Heart left ventricle (tissue), 16 donors: ENCODE data around the gene LAMC1. TPM values are rescaled to one million over a fixed set of nuclear protein-coding genes. Genes with fewer than 3 reads are reported as not detected.

Experiments
- ATAC-seq, 4 donors: fragments of 200-7000 bp; cut with Tn5 transposase; one replicate each; pipeline ENCODE4 v1.9.1; 2020 to 2022; ENCODE audit warnings: moderate library complexity in 4 of 4, mild to moderate bottlenecking in 3 of 4, moderate number of reproducible peaks in 1 of 4
- DNase-seq, 5 donors: peaks; one replicate each; pipeline ENCODE4 v3.0.0-alpha.2; 2020
- H3K27ac ChIP-seq, 12 donors: fragments of 200-600 bp; sonication (generic) in 4 of 12; one replicate each; pipeline versions ENCODE4 v1.5.0 to v1.8.0; 2016 to 2022; ENCODE audit warnings: mild to moderate bottlenecking in 2 of 12
- H3K27me3 ChIP-seq, 9 donors: fragments of 200-600 bp; sonication (generic) in 2 of 9; one replicate each; pipeline versions ENCODE4 v1.5.1 to v1.8.0; 2016 to 2022; ENCODE audit warnings: mild to moderate bottlenecking in 3 of 9
- H3K36me3 ChIP-seq, 9 donors: fragments of 200-600 bp; sonication (generic) in 2 of 9; one replicate each; pipeline versions ENCODE4 v1.5.0 to v1.8.0; 2018 to 2022; ENCODE audit warnings: mild to moderate bottlenecking in 2 of 9
- H3K4me1 ChIP-seq, 12 donors: fragments of 200-600 bp; sonication (generic) in 4 of 12; one replicate each; pipeline versions ENCODE4 v1.5.0 to v1.8.0; 2016 to 2022; ENCODE audit warnings: mild to moderate bottlenecking in 3 of 12
- H3K4me3 ChIP-seq, 12 donors: fragments of 200-600 bp; sonication (generic) in 4 of 12; one replicate each; pipeline versions ENCODE4 v1.5.0 to v1.8.0; 2017 to 2022; ENCODE audit warnings: mild to moderate bottlenecking in 9 of 12, moderate library complexity in 4 of 12
- H3K9me3 ChIP-seq, 12 donors: fragments of 200-600 bp; sonication (generic) in 4 of 12; one replicate each; pipeline versions ENCODE4 v1.5.0 to v1.8.0; 2016 to 2022; ENCODE audit warnings: mild to moderate bottlenecking in 1 of 12
- POLR2A ChIP-seq, 2 donors: fragments of 450-650 bp; IDR thresholded peaks; one replicate each; pipeline ENCODE4 v1.6.1; 2017; ENCODE audit warnings: antibody characterized with exemption in 2 of 2, mild to moderate bottlenecking in 2 of 2, moderate library complexity in 2 of 2
- WGBS, 4 donors: extraction: QIAGEN DNeasy Blood & Tissue Kit in 2 of 4; methylation state at CpG; one replicate each; pipeline versions ENCODE4 v1.1.5 to v1.1.7; 2013 to 2018; 5-methylcytosine and 5-hydroxymethylcytosine counted together
- intact Hi-C, 10 donors: fragments of 100-400 bp; cut with DNase I; formaldehyde crosslinking; loops; one replicate each; pipeline versions ENCODE4 v1.11.1 to v1.14.2; 2022
- polyA plus RNA-seq, 2 donors: library from polyadenylated mRNA; stranded (reverse); fragments of 200-250 nt; gene quantifications; one replicate each; pipeline ENCODE4 v1.2.3, GENCODE V29; 2013
- total RNA-seq, 9 donors: library from RNA; depleted of rRNA in 2 of 9; stranded (reverse); fragments of >200 nt in 2 of 9; fragmentation: NEBNext Ultra II Directional in 3 of 9; extraction: Animal tissue kit (Norgen Biotek cat#: 25700) in 3 of 9; gene quantifications; one replicate each; pipeline versions ENCODE4 v1.1.0 to v1.2.4, GENCODE V29; 2016 to 2023
- TF ChIP-seq, protein P1 (sequence below), 12 donors: fragments of 200-600 bp; sonication (generic) in 4 of 12; IDR thresholded peaks; one replicate each; pipeline versions ENCODE4 v1.5.0 to v1.8.0; 2018 to 2022; ENCODE audit warnings: antibody characterized with exemption in 12 of 12, mild to moderate bottlenecking in 5 of 12
- donor health status: ischemic (EF 13 %, LVEDD 7.1; RV severe dilation, severe dysfunction).
- donor health status: healthy with polysubstance abuse.
- donor health status: DM: no; HTN: yes; CAD: no.
- donor health status: DM: no; HTN: no; CAD: no.
- donor health status: ischemic (EF 25% LVEDD 6.9; RV normal size, moderate dysfunction).
- donor health status: ischemic (EF 25% LVEDD 5.7; RV mildly dilated, moderate dysfunction).
- donor health status: healthy.
- donor health status: DM: yes; HTN: yes; CAD: no.
- donor health status: ischemic (EF 35%, LVEDD 5.7; RV mildly dilated, moderate dysfunction).
- donor health status: nonischemic (EF 11% LVEDD 7.7; RV severe dilation, severe dysfunction).
- donor health status: DM: yes; HTN: yes; CAD: no.
- donor health status: PGD.
- donor health status: ischemic (EF 29% LVEDD 5.4; RV normal size, mild dysfunction).
- donor health status: nonischemic (EF 23%, LVEDD 6.1; RV moderate dilation, normal function).

Gene LAMC1
- total and polyA plus RNA-seq, 11 donors: 22.9 to 226 (median 119) TPM

DNA sequence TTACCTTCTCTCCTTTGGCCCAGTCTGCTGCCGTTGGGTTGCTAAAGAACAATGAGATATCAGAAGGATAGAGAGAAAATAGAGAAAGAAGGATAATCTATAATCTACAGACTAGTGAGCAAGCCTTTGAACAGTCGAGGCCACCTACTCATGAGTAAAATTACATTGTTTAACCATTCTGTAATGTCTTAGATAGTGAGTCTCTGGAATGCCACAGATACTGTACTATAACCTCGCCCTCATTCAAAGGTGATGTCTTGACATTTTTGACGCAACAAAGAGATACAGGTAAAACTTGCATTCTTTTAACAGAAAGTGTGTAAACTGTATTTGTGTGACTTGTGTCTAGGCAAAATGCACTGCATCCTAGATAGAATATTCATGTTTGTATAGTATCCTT, 77.9 kb downstream of the LAMC1 start:
- H3K36me3 ChIP-seq: peaks cover 0 to 26% (median 15%) of the 10 kb centered on the region in 9 donors
- WGBS, 4 donors: 77 to 80% (median 78%) methylated on average over 4 of the region's 4 CpGs
- ATAC-seq: no peak
- H3K27me3 ChIP-seq: no peaks in the 10 kb centered on the region
- intact Hi-C loops: loop anchor here in 6 of 10 donors (5.0 to 10.0 kb wide), 4 partner anchors 59 to 136 kb away; partner anchors contain the start of gene LAMC1 (in 2 of the 6)
- peak overlapping the region in 1 of 12 donors; percentile 3 for H3K27ac ChIP-seq
- peaks cover 0 to 93% (median 67%) of the 10 kb centered on the region in 12 donors for H3K4me1 ChIP-seq
- H3K9me3 ChIP-seq: no peaks in the 10 kb centered on the region
- H3K4me3 ChIP-seq: no peak overlapping the region
- TF ChIP-seq POLR2A (IDR thresholded peaks at IDR 0.05): no peak
- TF ChIP-seq, protein P1, sequence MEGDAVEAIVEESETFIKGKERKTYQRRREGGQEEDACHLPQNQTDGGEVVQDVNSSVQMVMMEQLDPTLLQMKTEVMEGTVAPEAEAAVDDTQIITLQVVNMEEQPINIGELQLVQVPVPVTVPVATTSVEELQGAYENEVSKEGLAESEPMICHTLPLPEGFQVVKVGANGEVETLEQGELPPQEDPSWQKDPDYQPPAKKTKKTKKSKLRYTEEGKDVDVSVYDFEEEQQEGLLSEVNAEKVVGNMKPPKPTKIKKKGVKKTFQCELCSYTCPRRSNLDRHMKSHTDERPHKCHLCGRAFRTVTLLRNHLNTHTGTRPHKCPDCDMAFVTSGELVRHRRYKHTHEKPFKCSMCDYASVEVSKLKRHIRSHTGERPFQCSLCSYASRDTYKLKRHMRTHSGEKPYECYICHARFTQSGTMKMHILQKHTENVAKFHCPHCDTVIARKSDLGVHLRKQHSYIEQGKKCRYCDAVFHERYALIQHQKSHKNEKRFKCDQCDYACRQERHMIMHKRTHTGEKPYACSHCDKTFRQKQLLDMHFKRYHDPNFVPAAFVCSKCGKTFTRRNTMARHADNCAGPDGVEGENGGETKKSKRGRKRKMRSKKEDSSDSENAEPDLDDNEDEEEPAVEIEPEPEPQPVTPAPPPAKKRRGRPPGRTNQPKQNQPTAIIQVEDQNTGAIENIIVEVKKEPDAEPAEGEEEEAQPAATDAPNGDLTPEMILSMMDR (IDR thresholded peaks at IDR 0.05): no peak
- no peak for DNase-seq

DNA sequence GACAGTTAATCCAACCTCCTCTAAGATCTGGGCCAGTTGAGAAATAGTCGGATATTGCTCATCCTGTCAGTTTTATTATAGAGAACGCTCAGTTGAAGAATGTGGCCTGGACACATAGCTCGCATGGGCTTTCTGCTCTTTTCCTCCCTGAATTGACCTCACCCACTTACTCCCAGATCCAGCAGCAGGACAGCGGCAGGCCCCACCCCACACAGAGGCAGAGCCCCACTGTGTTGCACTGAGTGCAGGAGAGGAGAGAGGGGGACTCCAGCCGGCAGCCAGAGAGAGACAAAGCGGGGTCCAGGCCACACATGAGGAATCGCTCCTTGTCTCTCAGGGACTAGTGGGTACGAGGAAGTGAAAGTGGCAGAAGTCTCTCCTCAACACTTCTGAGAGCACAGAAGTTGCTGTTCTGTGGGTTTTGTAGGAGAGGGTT, 78.6 kb downstream of the LAMC1 start:
- Histone ChIP-seq H3K36me3 (peaks cover 0 to 31% (median 15%) of the 10 kb centered on the region in 9 donors), H3K4me1 (peaks cover 0 to 93% (median 68%) of the 10 kb centered on the region in 12 donors), H3K4me3 (peak overlapping the region in 1 of 12 donors; percentile 10), H3K27me3 (no peaks in the 10 kb centered on the region), H3K27ac (peak overlapping the region in 3 of 12 donors; percentile 3 to 15 (median 4)), H3K9me3 (no peaks in the 10 kb centered on the region)
- intact Hi-C loops: loop anchor here in 6 of 10 donors (5.0 to 10.0 kb wide), 4 partner anchors 60 to 137 kb away; partner anchors contain the start of gene LAMC1 (in 2 of the 6)
- 58 to 65% (median 60%) methylated on average over 7 to 8 of the region's 8 CpGs for WGBS, 4 donors
- DNase-seq (peak in 1 of 5 donors; percentile 44), ATAC-seq (peak in 3 of 4 donors; percentile 40 to 52 (median 51))
- no peak for TF ChIP-seq POLR2A (IDR thresholded peaks at IDR 0.05)
- TF ChIP-seq, protein P1 (IDR thresholded peaks at IDR 0.05): no peak

DNA sequence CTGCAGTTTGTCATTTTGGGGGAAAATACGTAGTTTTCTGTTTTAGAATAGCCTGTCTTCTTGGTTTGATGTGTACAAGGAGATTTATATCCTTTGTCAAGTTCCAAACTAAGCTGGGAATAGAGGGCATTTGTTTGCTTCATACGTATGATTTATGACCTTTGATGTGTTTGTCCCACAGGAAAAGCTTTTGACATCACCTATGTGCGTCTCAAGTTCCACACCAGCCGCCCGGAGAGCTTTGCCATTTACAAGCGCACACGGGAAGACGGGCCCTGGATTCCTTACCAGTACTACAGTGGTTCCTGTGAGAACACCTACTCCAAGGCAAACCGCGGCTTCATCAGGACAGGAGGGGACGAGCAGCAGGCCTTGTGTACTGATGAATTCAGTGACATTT, 79.9 kb downstream of the LAMC1 start:
- intact Hi-C loops: loop anchor here in 6 of 10 donors (5.0 to 10.0 kb wide), 4 partner anchors 61 to 138 kb away; partner anchors contain the start of gene LAMC1 (in 2 of the 6)
- H3K4me1 ChIP-seq: peaks cover 0 to 89% (median 62%) of the 10 kb centered on the region in 12 donors

DNA sequence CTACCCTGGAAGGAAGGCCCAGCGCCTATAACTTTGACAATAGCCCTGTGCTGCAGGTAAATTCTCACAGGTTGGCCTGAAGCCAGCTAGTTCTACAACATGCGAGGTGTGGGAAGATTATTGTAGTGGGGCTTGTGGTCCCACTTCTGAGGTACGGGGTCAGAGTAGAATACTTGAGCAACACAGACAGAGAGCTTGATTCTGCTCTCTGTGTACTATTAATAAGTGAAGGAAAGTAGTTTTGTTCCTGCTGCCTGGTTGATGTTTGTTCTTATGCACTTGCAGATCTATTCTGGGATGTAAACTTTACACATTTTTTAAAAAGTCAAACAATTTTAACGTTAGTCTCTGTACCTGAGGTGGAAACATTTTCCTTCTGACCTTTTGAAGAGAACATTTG, 80.4 kb downstream of the LAMC1 start:
- intact Hi-C loops: loop anchor here in 6 of 10 donors (5.0 to 10.0 kb wide), 4 partner anchors 61 to 139 kb away; partner anchors contain the start of gene LAMC1 (in 2 of the 6)
- Histone ChIP-seq H3K36me3 (peaks cover 0 to 40% (median 17%) of the 10 kb centered on the region in 9 donors), H3K4me1 (peaks cover 0 to 85% (median 62%) of the 10 kb centered on the region in 12 donors)

More for the DNA sequence above, 79.9 kb downstream of the LAMC1 start:
- H3K27ac ChIP-seq: no peak overlapping the region
- H3K4me3 ChIP-seq: no peak overlapping the region
- TF ChIP-seq, protein P1 (IDR thresholded peaks at IDR 0.05): no peak
- no peak for TF ChIP-seq POLR2A (IDR thresholded peaks at IDR 0.05)
- DNase-seq (no peak), ATAC-seq (no peak)
- WGBS, 4 donors: 86 to 90% (median 89%) methylated on average over 11 of the region's 11 CpGs
- no peaks in the 10 kb centered on the region for H3K27me3 ChIP-seq
- H3K9me3 ChIP-seq: no peaks in the 10 kb centered on the region
- H3K36me3 ChIP-seq: peaks cover 0 to 36% (median 15%) of the 10 kb centered on the region in 9 donors

More for the DNA sequence above, 80.4 kb downstream of the LAMC1 start:
- no peak for TF ChIP-seq POLR2A (IDR thresholded peaks at IDR 0.05)
- TF ChIP-seq, protein P1 (IDR thresholded peaks at IDR 0.05): no peak
- ATAC-seq (no peak), DNase-seq (no peak)
- no peak overlapping the region for H3K4me3 ChIP-seq
- whole genome bisulfite sequencing, 4 donors: 60 to 75% (median 70%) methylated on average over 4 of the region's 4 CpGs
- no peak overlapping the region for H3K27ac ChIP-seq
- no peaks in the 10 kb centered on the region for H3K27me3 ChIP-seq
- H3K9me3 ChIP-seq: no peaks in the 10 kb centered on the region
